Tibial artery (tissue), 4 donors: ENCODE results near the gene RPRD1B.
A peak's percentile ranks its signal among the peaks of the same experiment; 100 is the strongest.

Source experiments
- DNase-seq, 2 donors: peaks; one replicate each; pipeline ENCODE4 v3.0.0-alpha.2; 2019
- H3K27ac ChIP-seq, 2 donors: fragments of 200-600 bp; sonication (generic) in 1 of 2; 1 replicate in 1 of 2; 2 replicates in 1 of 2; pipeline ENCODE4 v1.5.1; 2018 to 2019; ENCODE audit warnings: mild to moderate bottlenecking in 1 of 2
- H3K27me3 ChIP-seq, 2 donors: fragments of 200-600 bp; sonication (generic) in 1 of 2; one replicate each; pipeline versions ENCODE4 v1.5.1 to v1.6.0; 2016 to 2019
- H3K36me3 ChIP-seq, 3 donors: fragments of 200-600 bp; sonication (generic) in 2 of 3; one replicate each; pipeline ENCODE4 v1.5.1; 2016 to 2019; ENCODE audit warnings: mild to moderate bottlenecking in 2 of 3
- H3K4me1 ChIP-seq, 4 donors: fragments of 200-600 bp; sonication (generic) in 2 of 4; 1 replicate in 3 of 4; 2 replicates in 1 of 4; pipeline ENCODE4 v1.5.1; 2016 to 2019
- H3K4me3 ChIP-seq, 2 donors: fragments of 200-600 bp; sonication (generic) in 1 of 2; 1 replicate in 1 of 2; 2 replicates in 1 of 2; pipeline ENCODE4 v1.5.1; 2018 to 2019; ENCODE audit warnings: mild to moderate bottlenecking in 2 of 2
- H3K9me3 ChIP-seq, 3 donors: fragments of 200-600 bp; sonication (generic) in 1 of 3; one replicate each; pipeline ENCODE4 v1.5.1; 2016 to 2019
- CTCF ChIP-seq, 2 experiments: fragments of 200-600 bp in 1 of 2; fragments of 450-650 bp in 1 of 2; IDR thresholded peaks; one replicate each; pipeline ENCODE4 v1.5.1; 2017 to 2019; ENCODE audit warnings: antibody characterized with exemption in 2 of 2, mild to moderate bottlenecking in 1 of 2, moderate library complexity in 1 of 2
- intact Hi-C: fragments of 100-400 bp; cut with DNase I; formaldehyde crosslinking; loops from one replicate; pipeline ENCODE4 v1.15.0; 2023; ENCODE audit warnings: low total_unique reads

Gene RPRD1B

GRCh38 chr20:37987602-37988290 lies 45.8 kb upstream of the RPRD1B start:
- Histone ChIP-seq H3K36me3 (peaks cover 0 to 22% (median 9%) of the 10 kb centered on the region in 3 donors), H3K9me3 (no peaks in the 10 kb centered on the region), H3K4me1 (peaks cover 0 to 42% (median 37%) of the 10 kb centered on the region in 4 donors), H3K4me3 (no peak overlapping the region), H3K27me3 (no peaks in the 10 kb centered on the region), H3K27ac (peak overlapping the region; percentile 47 to 67)
- no peak for DNase-seq
- TF ChIP-seq CTCF (IDR thresholded peaks at IDR 0.05), result no peak
- intact Hi-C loops, result no loop called here

- H3K36me3 ChIP-seq, result peaks cover 0 to 17% (median 4%) of the 10 kb centered on the region in 3 donors
- intact Hi-C loops, result no loop called here
- no peak overlapping the region for H3K4me3 ChIP-seq
- H3K27ac ChIP-seq, result peak overlapping the region in 1 of 2 donors; percentile 47
- H3K4me1 ChIP-seq, result peaks cover 0 to 49% (median 44%) of the 10 kb centered on the region in 4 donors
- no peaks in the 10 kb centered on the region for H3K27me3 ChIP-seq
- DNase-seq, result no peak
- TF ChIP-seq CTCF (IDR thresholded peaks at IDR 0.05), result no peak
- no peaks in the 10 kb centered on the region for H3K9me3 ChIP-seq
These were observed 45.1 kb upstream of the RPRD1B start for GRCh38 chr20:37988306-37988954.

- DNase-seq, result no peak
- H3K4me1 ChIP-seq, result peaks cover 0 to 46% (median 35%) of the 10 kb centered on the region in 4 donors
- intact Hi-C loops, result loop anchor here (5.0 kb wide), 1 partner anchor 422 kb away; no protein-coding TSS in a partner anchor
- H3K4me3 ChIP-seq, result no peak overlapping the region
- H3K27ac ChIP-seq, result no peak overlapping the region
- H3K27me3 ChIP-seq, result no peaks in the 10 kb centered on the region
- H3K36me3 ChIP-seq, result peaks cover under 1 to 25% (median 14%) of the 10 kb centered on the region in 3 donors
- TF ChIP-seq CTCF (IDR thresholded peaks at IDR 0.05), result no peak
- no peaks in the 10 kb centered on the region for H3K9me3 ChIP-seq
These were observed 43.8 kb upstream of the RPRD1B start for GRCh38 chr20:37989601-37990295.

GRCh38 chr20:37990571-37991151 lies 42.9 kb upstream of the RPRD1B start:
- intact Hi-C loops, result loop anchor here (5.0 kb wide), 1 partner anchor 423 kb away; no protein-coding TSS in a partner anchor

More at GRCh38 chr20:37990571-37991151, 42.9 kb upstream of the RPRD1B start:
- Histone ChIP-seq H3K36me3 (peaks cover 10 to 34% (median 23%) of the 10 kb centered on the region in 3 donors), H3K27ac (no peak overlapping the region), H3K4me1 (peaks cover 0 to 39% (median 32%) of the 10 kb centered on the region in 4 donors), H3K27me3 (no peaks in the 10 kb centered on the region), H3K4me3 (no peak overlapping the region), H3K9me3 (no peaks in the 10 kb centered on the region)
- peak in 1 of 2 donors; percentile 23 for DNase-seq
- TF ChIP-seq CTCF (IDR thresholded peaks at IDR 0.05), result no peak
